Upper lobe of left lung (tissue), 4 donors: ENCODE data around the gene ZNF385B.

Source experiments
- POLR2A ChIP-seq, 4 donors: fragments of 450-650 bp; IDR thresholded peaks; one replicate each; pipeline ENCODE4 v1.5.1; 2016 to 2017; ENCODE audit warnings: antibody characterized with exemption in 4 of 4, mild to moderate bottlenecking in 2 of 4
- TF ChIP-seq, protein P1 (sequence below), 6 experiments: fragments of 450-650 bp in 4 of 6; fragments of 200-600 bp in 2 of 6; sonication (generic) in 2 of 6; IDR thresholded peaks; one replicate each; pipeline ENCODE4 v1.5.1; 2016 to 2019; ENCODE audit warnings: antibody characterized with exemption in 6 of 6

DNA sequence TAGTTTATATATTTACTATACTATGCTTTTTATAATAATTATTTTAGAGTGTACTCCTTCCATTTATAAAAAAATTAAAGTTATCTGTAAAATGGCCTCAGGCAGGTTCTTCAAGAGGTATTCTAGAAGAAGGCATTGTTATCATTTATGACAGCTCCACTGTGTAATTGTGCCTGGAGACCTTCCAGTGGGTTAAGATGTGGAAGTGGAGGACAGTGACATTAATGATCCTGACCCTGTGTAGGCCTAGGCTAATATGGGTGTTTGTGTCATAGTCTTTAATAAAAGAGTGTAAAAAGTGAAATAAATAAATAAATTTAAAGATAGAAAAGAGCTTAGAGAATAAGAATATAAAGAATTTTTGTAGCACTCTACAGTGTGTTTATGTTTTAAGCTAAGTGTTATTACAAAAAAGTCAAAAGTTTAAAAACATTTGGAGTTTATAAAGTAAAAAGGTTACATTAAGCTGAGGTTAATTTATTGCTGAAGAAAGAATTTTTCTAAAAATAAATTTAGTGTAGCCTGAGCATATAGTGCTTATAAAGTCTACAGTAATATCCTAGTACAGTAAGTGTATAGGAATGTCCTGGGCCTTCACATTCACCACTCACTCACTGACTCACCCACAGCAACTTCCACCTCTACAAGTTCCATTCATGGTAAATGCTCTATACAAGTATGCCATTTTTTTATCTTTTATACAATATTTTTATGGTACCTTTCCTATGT is 406.8 kb downstream of the ZNF385B start:
- TF ChIP-seq, protein P1, sequence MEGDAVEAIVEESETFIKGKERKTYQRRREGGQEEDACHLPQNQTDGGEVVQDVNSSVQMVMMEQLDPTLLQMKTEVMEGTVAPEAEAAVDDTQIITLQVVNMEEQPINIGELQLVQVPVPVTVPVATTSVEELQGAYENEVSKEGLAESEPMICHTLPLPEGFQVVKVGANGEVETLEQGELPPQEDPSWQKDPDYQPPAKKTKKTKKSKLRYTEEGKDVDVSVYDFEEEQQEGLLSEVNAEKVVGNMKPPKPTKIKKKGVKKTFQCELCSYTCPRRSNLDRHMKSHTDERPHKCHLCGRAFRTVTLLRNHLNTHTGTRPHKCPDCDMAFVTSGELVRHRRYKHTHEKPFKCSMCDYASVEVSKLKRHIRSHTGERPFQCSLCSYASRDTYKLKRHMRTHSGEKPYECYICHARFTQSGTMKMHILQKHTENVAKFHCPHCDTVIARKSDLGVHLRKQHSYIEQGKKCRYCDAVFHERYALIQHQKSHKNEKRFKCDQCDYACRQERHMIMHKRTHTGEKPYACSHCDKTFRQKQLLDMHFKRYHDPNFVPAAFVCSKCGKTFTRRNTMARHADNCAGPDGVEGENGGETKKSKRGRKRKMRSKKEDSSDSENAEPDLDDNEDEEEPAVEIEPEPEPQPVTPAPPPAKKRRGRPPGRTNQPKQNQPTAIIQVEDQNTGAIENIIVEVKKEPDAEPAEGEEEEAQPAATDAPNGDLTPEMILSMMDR (IDR thresholded peaks at IDR 0.05), result no peak
- TF ChIP-seq POLR2A (IDR thresholded peaks at IDR 0.05), result no peak
